ENCODE measurements around the gene MAB21L1.

DNA sequence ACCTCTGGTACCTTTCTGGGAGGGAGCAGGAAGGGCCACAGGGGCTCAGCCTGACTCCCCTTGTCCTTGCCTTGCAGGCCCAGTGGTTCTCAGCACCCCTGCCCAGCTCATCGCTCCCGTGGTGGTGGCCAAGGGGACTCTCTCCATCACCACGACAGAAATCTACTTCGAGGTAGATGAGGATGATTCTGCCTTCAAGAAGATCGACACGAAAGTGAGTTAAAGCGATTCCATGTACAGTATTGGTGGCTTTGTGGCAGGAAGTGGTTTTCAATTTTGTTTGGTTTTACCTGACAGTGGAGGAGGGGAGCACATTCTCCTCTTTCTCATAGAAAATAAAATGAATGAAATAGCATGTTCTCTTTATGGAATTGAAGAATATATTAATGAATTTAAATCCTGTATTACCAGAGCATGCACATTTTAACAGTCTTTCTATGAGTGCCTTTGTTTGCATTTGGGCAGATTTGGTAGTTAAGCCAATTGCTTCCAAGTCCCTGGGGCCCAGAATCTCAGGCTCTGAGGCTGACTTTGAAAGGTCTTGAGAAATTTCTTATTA lies 4.1 kb downstream of the MAB21L1 start:
- TF ChIP-seq CTCF (conservative IDR thresholded peaks at IDR 0.05 in 1 of 2, IDR thresholded peaks at IDR 0.05 in 1 of 2; ENCODE audit: low read depth in 1 of 2, low read length in 2 of 2): no peak
- no peak for TF ChIP-seq EZH2 (IDR thresholded peaks at IDR 0.05; ENCODE audit: low read length, missing control alignments)
